Myocyte (in vitro differentiated cells): Measurements from ENCODE around the gene NOL4L. TPM values are rescaled to one million over a fixed set of nuclear protein-coding genes. Genes with fewer than 3 reads are reported as not detected.

Experiments used
- DNase-seq: peaks from one replicate; pipeline ENCODE4 v3.0.0-alpha.2; 2012; ENCODE audit warnings: low read depth
- polyA plus RNA-seq: library from polyadenylated mRNA; unstranded; fragments of >200 nt; gene quantifications from one replicate; pipeline ENCODE4 v1.2.1, GENCODE V29; 2012; ENCODE audit warnings: missing spikeins
- total RNA-seq: library from RNA; depleted of rRNA; stranded (reverse); fragments of >200 nt; gene quantifications from 2 replicates; pipeline ENCODE4 v1.2.3, GENCODE V29; 2014

The NOL4L gene
- 2.5 and 3.1 TPM in 2 replicates for total RNA-seq
- 6.8 TPM for polyA plus RNA-seq

- no peak for DNase-seq
Measured at GRCh38 chr20:32585011-32585585, at the start of gene NOL4L. Gene NOL4L, minus strand, starts transcription at chr20:32585333. Its CDS starts 443 bp downstream, at chr20:32584890.

- no peak for DNase-seq
Measured at GRCh38 chr20:32634041-32634805, 49.1 kb upstream of the NOL4L start.

DNA sequence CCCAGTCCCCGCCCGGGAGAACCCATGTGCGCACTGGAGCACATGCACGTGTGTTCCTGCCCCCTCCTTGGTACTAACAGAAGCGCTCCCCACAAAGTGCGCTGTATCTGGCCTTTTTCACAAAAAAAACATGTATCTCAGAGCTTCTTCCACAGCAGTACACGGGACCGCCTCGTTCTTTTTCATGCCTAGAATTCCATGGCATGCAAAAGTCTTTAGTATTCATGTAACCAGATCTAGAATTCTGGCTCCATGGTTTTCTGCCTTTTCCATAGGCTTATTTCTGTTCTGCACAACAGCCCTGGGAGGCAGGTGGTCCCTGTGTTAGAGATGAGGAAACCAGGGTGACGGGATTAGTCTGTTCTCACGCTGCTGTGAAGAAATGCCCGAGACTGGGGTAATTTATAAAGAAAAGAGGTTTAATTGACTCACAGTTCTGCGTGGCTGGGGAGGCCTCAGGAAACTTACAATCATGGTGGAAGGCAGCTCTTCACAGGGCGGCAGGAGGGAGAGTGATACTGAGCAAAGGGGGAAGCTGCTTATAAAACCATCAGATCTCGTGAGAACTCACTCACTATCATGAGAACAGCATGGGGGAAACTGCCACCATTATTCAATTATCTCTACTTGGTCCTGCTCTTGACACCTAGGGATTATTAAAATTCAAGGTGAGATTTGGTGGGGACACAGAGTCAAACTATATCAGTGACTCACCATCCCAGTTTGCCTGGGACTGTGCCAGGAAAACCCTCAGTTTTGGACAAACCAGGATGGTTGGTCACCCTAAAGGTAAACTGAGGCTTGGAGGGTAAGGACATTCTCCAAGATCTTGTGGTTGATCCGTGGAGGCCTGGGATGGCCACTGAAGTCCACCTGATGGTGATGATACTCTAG lies 47.6 kb upstream of the NOL4L start:
- DNase-seq = no peak

DNA sequence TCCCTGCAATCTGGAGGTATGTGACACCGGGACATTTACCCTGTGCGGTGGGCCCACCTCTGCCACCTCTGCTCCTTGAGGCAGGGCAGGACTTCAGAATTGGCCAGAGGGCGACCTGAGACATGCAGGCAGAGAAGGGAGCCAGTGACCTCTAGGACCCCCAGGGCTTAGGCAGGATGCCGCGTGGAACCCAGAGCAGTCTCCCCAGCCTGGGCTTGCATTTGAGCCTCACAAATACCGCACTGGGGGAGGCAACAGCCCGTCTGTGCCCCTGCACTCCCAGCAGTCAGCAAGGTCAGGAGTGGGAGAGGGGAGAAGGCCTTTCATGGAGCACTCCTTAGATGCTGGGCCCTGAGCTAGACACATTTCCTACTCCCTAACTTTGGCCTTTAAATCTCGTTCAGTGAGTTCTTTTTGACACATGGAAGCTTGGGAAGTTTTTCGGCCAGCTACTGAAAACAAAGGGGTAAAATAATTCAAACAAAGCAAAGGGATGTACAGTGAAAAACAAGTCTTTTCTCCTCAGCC lies 46.9 kb upstream of the NOL4L start:
- no peak for DNase-seq

DNA sequence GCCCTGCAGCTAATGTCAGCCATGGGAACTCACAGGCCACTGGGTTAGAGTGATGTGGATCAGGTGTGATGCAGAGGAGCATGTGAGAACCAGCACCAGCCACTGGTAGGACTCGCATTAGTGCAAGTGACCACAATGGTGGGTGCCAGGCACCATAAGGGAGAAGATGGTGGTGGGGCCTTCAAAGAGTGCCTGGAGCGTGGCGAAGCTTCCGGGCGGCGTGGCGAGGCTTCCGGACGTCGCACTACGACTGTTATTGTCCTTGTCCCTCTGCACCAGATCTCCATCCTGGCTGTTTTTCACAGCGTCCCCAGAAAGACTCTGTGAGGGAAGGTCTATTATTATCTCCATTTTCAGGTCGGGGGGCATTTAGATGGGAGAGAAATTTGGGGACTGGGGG lies 44.7 kb upstream of the NOL4L start:
- DNase-seq = no peak

- no peak for DNase-seq
Measured at GRCh38 chr20:32628960-32629530, 43.9 kb upstream of the NOL4L start.

GRCh38 chr20:32626859-32627636 lies 41.9 kb upstream of the NOL4L start:
- peak; percentile 15 for DNase-seq

DNA sequence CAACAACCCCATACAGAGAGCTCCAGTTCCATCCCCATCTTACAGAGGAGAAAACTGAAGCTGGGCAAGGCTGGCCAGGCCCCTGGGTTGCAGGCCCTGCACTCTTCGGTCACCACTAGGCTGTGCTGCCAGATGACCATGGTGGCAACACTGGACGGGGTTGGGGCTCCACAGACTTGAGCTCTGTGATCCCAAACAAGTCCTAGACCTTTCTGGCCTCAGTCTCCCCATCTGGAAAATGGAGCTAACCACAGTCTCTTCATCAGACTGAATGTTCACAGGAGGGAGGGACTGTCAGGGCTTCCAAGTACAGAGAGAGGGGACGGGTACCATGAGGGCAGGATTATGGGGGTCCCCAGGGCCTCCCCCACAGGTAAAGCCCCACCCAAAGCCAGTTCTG lies 41.3 kb upstream of the NOL4L start:
- no peak for DNase-seq

DNA sequence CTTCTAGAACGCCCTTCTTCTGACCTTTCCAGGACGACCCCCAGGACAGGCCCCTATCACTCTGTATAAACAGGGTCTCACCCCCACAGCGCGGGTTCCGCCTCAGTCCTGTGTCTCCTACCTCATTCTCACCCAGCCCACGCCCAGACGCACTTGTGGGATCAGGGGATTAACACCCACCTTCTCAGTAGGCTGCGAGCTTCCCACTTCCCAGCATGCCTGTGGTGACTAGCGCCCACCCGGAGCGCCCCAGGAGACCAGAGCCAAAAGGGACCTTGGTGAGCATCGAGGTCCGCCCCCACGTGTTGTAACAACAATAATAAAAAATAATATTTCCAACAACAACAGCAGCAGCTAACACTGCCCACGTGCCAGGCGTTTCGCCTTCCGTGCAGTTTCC lies 40.9 kb upstream of the NOL4L start:
- no peak for DNase-seq

DNA sequence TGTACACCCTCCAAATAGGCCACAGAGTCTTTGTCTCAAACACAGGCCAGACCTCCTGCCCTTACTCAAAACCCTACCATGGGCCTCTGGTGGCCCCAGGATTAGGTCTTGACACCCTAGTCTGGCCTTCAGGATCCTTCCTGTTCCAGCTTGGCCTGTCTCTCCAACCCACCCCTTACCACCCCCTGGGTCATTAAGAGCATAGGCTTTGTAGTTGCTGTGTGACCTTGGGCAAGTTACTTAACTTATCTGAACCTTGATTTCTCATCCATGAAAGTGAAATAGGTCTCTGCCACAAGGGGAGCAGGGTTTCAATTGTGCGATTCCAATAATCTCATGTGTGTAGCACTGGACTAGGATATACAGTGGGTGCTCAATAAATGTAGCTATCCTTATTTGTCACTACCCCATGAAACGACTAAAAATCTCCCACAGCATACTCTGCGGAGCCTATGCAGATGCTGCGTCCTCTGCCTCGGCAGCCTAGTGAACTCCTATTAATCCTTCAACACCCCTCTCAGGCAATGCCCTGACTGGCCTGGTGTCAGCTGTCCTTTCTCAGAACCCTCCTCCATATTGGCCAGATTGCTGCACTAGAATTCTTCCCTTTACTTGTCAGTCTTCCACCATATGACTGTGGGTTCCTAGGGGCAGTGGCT lies 39.7 kb upstream of the NOL4L start:
- DNase-seq = no peak

GRCh38 chr20:32623667-32624157 lies 38.6 kb upstream of the NOL4L start:
- DNase-seq = no peak

DNA sequence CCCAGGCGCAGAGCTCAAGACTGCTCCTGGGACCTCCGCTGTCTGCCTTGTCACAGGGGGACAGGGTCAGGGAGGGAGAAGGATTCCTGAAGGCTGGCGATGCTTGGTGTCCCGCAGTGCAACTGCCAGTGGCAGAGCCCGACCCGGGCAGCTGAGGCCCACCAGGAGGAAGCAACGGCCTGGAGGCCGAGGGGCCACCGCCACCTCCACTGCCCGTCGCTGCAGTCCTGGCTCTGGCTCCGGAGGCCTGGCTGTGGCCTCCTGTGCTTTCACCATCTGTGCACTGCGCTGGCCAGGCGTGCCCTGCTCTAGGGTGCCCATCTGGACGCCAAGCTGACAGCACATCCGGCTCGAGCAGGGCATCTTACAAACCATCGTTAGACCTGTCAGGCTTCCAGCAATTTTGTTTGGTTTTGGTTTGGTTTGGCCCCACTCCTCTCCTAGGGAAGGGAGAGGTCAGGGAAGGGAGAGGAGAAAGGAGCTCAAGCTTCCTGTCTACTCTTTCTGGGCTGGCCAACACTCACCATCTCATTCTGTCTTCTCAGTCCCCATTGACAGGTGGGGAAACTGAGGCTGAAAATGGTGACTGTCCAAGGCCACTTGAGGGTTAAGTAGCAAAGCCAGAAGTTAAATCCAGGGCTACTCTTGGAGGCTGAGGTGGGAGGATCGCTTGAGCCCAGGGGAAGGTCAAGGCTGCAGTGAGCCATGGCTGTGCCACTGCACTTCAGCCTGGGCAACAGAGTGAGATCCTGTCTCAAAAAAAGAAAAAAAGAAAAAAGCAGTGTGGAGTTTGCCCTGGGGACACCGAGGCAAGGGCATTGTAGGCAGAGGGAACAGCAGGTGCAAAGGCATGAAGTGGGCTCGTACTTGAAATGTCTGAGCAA lies 37.7 kb upstream of the NOL4L start:
- DNase-seq = no peak

DNA sequence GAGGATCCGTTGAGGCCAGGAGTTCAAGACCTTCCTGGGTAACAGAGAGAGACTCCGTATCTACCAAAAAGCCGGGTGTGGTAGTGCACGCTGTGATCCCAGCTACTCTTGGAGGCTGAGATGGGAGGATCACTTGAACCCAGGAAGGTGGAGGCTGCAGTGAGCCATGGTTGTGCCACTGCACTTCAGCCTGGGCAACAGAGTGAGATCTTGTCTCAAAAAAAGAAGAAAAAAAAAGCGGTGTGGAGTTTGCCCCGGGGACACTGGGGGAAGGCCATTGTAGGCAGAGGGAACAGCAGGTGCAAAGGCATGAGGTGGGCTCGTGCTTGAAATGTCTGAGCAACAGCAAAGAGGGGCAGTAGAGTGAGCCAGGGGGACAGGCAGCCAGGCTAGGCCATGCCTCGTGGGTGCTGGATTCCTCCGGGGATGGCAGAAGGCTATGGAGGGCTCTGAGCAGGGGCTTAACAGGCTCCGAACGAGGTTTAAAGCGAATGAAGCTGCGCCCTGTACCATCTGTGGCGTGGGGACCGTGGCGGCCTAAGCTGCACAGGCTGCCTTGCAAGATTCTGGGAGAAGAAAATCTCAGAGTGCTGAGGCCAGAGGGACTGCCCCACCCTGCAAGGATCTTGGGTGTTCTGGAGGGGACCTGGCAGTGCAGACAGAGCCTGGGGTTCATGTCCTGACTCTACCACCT lies 36.9 kb upstream of the NOL4L start:
- no peak for DNase-seq

DNA sequence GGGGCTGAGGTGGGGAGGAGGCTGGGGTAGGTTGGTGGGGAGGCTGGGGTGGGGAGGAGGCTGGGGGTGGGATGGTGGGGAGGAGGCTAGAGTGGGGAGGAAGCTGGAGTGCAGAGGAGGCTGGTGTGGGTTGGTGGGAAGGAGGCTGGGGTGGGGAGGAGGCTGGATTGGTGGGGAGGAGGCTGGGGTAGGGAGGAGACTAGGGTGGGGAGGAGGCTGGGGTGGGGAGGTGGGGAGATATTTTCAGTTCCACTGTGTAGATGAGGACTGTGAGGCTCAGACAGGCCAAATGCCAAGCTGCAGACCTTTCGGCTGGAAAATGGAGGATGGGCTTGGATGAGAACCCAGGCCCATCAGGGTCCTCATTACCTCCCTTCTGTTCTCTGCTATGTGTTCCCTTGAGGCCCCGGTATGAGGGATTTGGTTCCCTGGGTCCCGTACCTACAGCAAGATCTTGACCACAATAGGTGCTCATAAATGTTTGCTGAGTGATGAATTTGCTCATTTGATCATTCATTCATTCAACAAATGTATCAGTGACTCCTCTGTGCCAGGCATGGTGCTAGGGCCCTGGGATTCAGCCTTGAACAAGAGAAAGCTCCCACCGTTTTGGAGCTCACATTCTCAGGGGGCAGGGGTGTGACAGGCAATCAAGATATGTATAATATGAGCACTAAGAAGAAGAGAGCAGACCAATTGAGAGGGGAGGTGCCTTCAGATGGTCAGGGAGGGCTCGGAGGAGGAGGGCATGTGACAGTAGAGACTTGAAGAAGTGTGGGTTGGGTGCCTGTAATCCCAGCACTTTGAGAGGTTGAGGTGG lies 36.1 kb upstream of the NOL4L start:
- no peak for DNase-seq

GRCh38 chr20:32619586-32619985 lies 34.5 kb upstream of the NOL4L start:
- no peak for DNase-seq

- DNase-seq = no peak
Measured at GRCh38 chr20:32614772-32615171, 29.6 kb upstream of the NOL4L start.

DNA sequence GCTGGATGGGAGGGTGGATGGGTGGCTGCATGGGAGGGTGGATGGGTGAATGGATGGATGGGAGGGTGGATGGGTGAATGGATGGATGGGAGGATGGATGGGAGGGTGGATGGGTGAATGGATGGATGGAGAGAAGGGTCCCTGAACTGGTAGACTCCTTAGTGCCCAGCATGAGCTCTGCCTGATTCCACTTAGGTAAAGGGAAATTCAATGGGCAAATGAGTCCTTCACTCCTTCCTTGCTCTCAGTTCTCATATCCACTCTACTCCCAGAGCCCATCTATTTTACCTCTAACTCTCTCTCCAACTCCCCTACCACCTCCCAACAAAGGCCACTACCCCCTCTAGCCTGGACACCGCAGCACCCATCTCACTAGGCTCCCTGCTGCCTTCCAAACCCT lies 29.2 kb upstream of the NOL4L start:
- no peak for DNase-seq
